ENCODE data around the gene PCGF3. TPM values are rescaled to one million over a fixed set of nuclear protein-coding genes. Genes with fewer than 3 reads are reported as not detected.

The PCGF3 gene
- total and polyA plus RNA-seq, 9 of the 15 experiments (the other 6 are each of a cell fraction or from before 2014, with no cell fraction given): 2.6 to 46.1 (median 20.3) TPM

- H3K9me3 ChIP-seq (replicated peaks; ENCODE audit: control insufficient read depth, insufficient read depth, low read depth, low read length): no peaks in the 10 kb centered on the region
- H3K4me3 ChIP-seq: no peak overlapping the region
- H3K9ac ChIP-seq (ENCODE audit: insufficient read depth in 1 of 2, low read depth in 2 of 2, low read length in 2 of 2): no peak overlapping the region
- H3K79me2 ChIP-seq (ENCODE audit: control insufficient read depth, insufficient read depth, low read length): no peaks in the 10 kb centered on the region
- H4K20me1 ChIP-seq (replicated peaks; ENCODE audit: control insufficient read depth, insufficient read depth, low read length): no peaks in the 10 kb centered on the region; the same call in 1 of the 2 replicates
- BruUV-seq (replicated peaks): no TSS peak
- DNase-seq (ENCODE audit: extremely low read depth in 1 of 4, low spot score in 3 of 4) (no peak), FAIRE-seq (no peak), ATAC-seq (no peak)
- H3K4me2 ChIP-seq (ENCODE audit: insufficient read depth, low read length): no peak overlapping the region
- CTCF ChIA-PET (ENCODE audit: low intra/inter-chr PET ratio): no interaction called here
- H2AFZ ChIP-seq (ENCODE audit: low read depth, low read length): no peak overlapping the region
- WGBS (ENCODE audit: insufficient coverage, low coverage, missing lambda C conversion rate): 3% methylated on average over 16 of the region's 20 CpGs
- in situ Hi-C loops (cut with MboI) (no loop called here), intact Hi-C loops (cut with micrococcal nuclease) (no loop called here)
- peaks cover 23 to 85% of the 10 kb centered on the region in 2 experiments; a peak in 4 of 5 replicates for H3K27me3 ChIP-seq (ENCODE audit: control insufficient read depth in 2 of 2, insufficient read depth in 2 of 2, low read length in 2 of 2)
- H3K36me3 ChIP-seq (ENCODE audit: control insufficient read depth, insufficient read depth, low read length): no peaks in the 10 kb centered on the region
- no peak overlapping the region for H3K27ac ChIP-seq (ENCODE audit: extremely low read depth, low read depth, low read length)
- TF ChIP-seq USF2 (CRISPR knock-in tag; IDR thresholded peaks at IDR 0.05): no peak
- TF ChIP-seq KDM1A (IDR thresholded peaks at IDR 0.05): 0 out of 4 replicates have a peak, but pooled peaks of 1 of the 2 experiments have one; percentile 9
- TF ChIP-seq RBM25 (IDR thresholded peaks at IDR 0.05; ENCODE audit: low read depth, low read length, severe bottlenecking): peak; percentile 84
- TF ChIP-seq PBX2 (CRISPR knock-in tag; IDR thresholded peaks at IDR 0.05; ENCODE audit: low read depth): no peak
- TF ChIP-seq PBX2 (tag; conservative IDR thresholded peaks at IDR 0.05; ENCODE audit: low read depth): no peak
- TF ChIP-seq HLTF (IDR thresholded peaks at IDR 0.05): 0 out of 2 replicates have a peak, but pooled peaks have one; percentile 38
- TF ChIP-seq ZNF263 (CRISPR knock-in tag; IDR thresholded peaks at IDR 0.05; ENCODE audit: borderline replicate concordance): peak; percentile 88; the same call in 1 of the 2 replicates
- TF ChIP-seq, protein P1, sequence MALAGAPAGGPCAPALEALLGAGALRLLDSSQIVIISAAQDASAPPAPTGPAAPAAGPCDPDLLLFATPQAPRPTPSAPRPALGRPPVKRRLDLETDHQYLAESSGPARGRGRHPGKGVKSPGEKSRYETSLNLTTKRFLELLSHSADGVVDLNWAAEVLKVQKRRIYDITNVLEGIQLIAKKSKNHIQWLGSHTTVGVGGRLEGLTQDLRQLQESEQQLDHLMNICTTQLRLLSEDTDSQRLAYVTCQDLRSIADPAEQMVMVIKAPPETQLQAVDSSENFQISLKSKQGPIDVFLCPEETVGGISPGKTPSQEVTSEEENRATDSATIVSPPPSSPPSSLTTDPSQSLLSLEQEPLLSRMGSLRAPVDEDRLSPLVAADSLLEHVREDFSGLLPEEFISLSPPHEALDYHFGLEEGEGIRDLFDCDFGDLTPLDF (CRISPR knock-in tag; IDR thresholded peaks at IDR 0.05): no peak
- no peaks in the 10 kb centered on the region for H3K9me1 ChIP-seq (ENCODE audit: control insufficient read depth, insufficient read depth, low read length)
- peaks cover 0 to 27% of the 10 kb centered on the region in 2 experiments; a peak in 2 of 5 replicates for H3K4me1 ChIP-seq (replicated peaks in 1 of 2; ENCODE audit: control insufficient read depth in 2 of 2, insufficient read depth in 2 of 2, low read length in 2 of 2)
- POLR2A ChIA-PET: interaction anchor here (0.6 to 1.5 kb wide), 2 partner anchors 38 to 185 kb away, joined by 3 to 4 read pairs; no protein-coding TSS in a partner anchor
Observed at GRCh38 chr4:819401-820229, 114.0 kb downstream of the PCGF3 start.

Data from K562 (cell line).